KOPT-K1 (cell line): ENCODE results near the gene MPP3.

Experiments
- H3K27ac ChIP-seq: fragments of 200-600 bp; sonication (generic); 2 replicates; pipeline ENCODE4 v1.5.1; 2016; ENCODE audit warnings: antibody characterized with exemption, mild to moderate bottlenecking, low read depth, low read length; ENCODE audit not compliant: poor library complexity, severe bottlenecking
- H3K36me3 ChIP-seq: fragments of 200-600 bp; sonication (generic); 2 replicates; pipeline ENCODE4 v1.5.1; 2017; ENCODE audit warnings: antibody characterized with exemption, mild to moderate bottlenecking, low read length, moderate library complexity; ENCODE audit not compliant: insufficient read depth
- H3K9me3 ChIP-seq: fragments of 200-600 bp; sonication (generic); 2 replicates; pipeline ENCODE4 v1.5.1; 2017; ENCODE audit warnings: antibody characterized with exemption, low read length, mild to moderate bottlenecking; ENCODE audit not compliant: insufficient read depth, poor library complexity, severe bottlenecking

MPP3 gene

GRCh38 chr17:43784068-43784467 is 48.9 kb downstream of the MPP3 start:
- Histone ChIP-seq H3K9me3 (no peaks in the 10 kb centered on the region), H3K27ac (no peak overlapping the region), H3K36me3 (no peaks in the 10 kb centered on the region)

- no peaks in the 10 kb centered on the region for H3K9me3 ChIP-seq
- no peak overlapping the region for H3K27ac ChIP-seq
- no peaks in the 10 kb centered on the region for H3K36me3 ChIP-seq
Observed at GRCh38 chr17:43782913-43783680, 49.8 kb downstream of the MPP3 start.

- H3K27ac ChIP-seq, result no peak within 1 kb of the TSS
- no peaks in the 10 kb centered on the region for H3K9me3 ChIP-seq
- no peaks in the 10 kb centered on the region for H3K36me3 ChIP-seq
Observed at GRCh38 chr17:43780135-43780534, 52.8 kb downstream of the MPP3 start, which contains the start of gene CFAP97D1. Gene CFAP97D1 (plus strand): TSS chr17:43780435. CDS start chr17:43780463, 28 bp downstream.

GRCh38 chr17:43779145-43780125 is 53.5 kb downstream of the MPP3 start:
- H3K9me3 ChIP-seq, result no peaks in the 10 kb centered on the region
- no peak overlapping the region for H3K27ac ChIP-seq
- H3K36me3 ChIP-seq, result no peaks in the 10 kb centered on the region

GRCh38 chr17:43778337-43779144 is 54.4 kb downstream of the MPP3 start, which contains the start of gene DUSP3:
Gene DUSP3 (minus strand): TSS chr17:43778977. CDS start chr17:43778924, 53 bp downstream.
- Histone ChIP-seq H3K9me3 (no peaks in the 10 kb centered on the region), H3K36me3 (no peaks in the 10 kb centered on the region), H3K27ac (peak within 1 kb of the TSS; percentile 21)

GRCh38 chr17:43774304-43775250 is 58.4 kb downstream of the MPP3 start:
- peaks cover 7% of the 10 kb centered on the region for H3K36me3 ChIP-seq
- no peaks in the 10 kb centered on the region for H3K9me3 ChIP-seq
- no peak overlapping the region for H3K27ac ChIP-seq

- Histone ChIP-seq H3K36me3 (peaks cover 7% of the 10 kb centered on the region), H3K9me3 (no peaks in the 10 kb centered on the region), H3K27ac (no peak overlapping the region)
Observed at GRCh38 chr17:43772877-43773648, 59.9 kb downstream of the MPP3 start.

- peaks cover 7% of the 10 kb centered on the region for H3K36me3 ChIP-seq
- no peak overlapping the region for H3K27ac ChIP-seq
- H3K9me3 ChIP-seq, result no peaks in the 10 kb centered on the region
Observed at GRCh38 chr17:43771463-43771862, 61.5 kb downstream of the MPP3 start.

- no peak overlapping the region for H3K27ac ChIP-seq
- H3K9me3 ChIP-seq, result no peaks in the 10 kb centered on the region
- H3K36me3 ChIP-seq, result peaks cover 7% of the 10 kb centered on the region
Observed at GRCh38 chr17:43770957-43771356, 62.0 kb downstream of the MPP3 start.

- Histone ChIP-seq H3K27ac (no peak overlapping the region), H3K36me3 (peaks cover 7% of the 10 kb centered on the region), H3K9me3 (no peaks in the 10 kb centered on the region)
Observed at GRCh38 chr17:43769859-43770258, 63.1 kb downstream of the MPP3 start.

- no peaks in the 10 kb centered on the region for H3K9me3 ChIP-seq
- H3K27ac ChIP-seq, result no peak overlapping the region
- peaks cover 7% of the 10 kb centered on the region for H3K36me3 ChIP-seq
Observed at GRCh38 chr17:43769426-43769825, 63.5 kb downstream of the MPP3 start.

GRCh38 chr17:43768943-43769342 is 64.0 kb downstream of the MPP3 start:
- no peaks in the 10 kb centered on the region for H3K9me3 ChIP-seq
- H3K36me3 ChIP-seq, result peaks cover 7% of the 10 kb centered on the region
- H3K27ac ChIP-seq, result no peak overlapping the region

- Histone ChIP-seq H3K27ac (no peak overlapping the region), H3K9me3 (no peaks in the 10 kb centered on the region), H3K36me3 (peaks cover 7% of the 10 kb centered on the region)
Observed at GRCh38 chr17:43768382-43768781, 64.6 kb downstream of the MPP3 start.
